A673 (cell line): Measurements from ENCODE around the gene RSU1. TPM values are rescaled to one million over a fixed set of nuclear protein-coding genes. Genes with fewer than 3 reads are reported as not detected.

ENCODE experiments used
- BruUV-seq: library from RNA; stranded (reverse); fragments of 400-500 nt; replicated peaks from 2 replicates; lab custom pipeline; 2021; lab: Mats Ljungman, UMichigan
- CTCF ChIA-PET: fragments of 300-600 bp; sonication (Branson Sonifier 250); formaldehyde crosslinking; loops from one replicate; lab custom pipeline; 2022; ENCODE audit warnings: antibody characterized with exemption; lab: Charles Lee
- POLR2A ChIA-PET: fragments of 300-600 bp; sonication (Branson Sonifier 250); formaldehyde crosslinking; loops from one replicate; lab custom pipeline; 2022; ENCODE audit warnings: antibody characterized with exemption; ENCODE audit not compliant: low non-redundant PET; lab: Charles Lee
- DNase-seq: peaks from one replicate; pipeline ENCODE4 v3.0.0-alpha.2; 2015; ENCODE audit warnings: low spot score
- H3K27ac ChIP-seq: fragments of 200-600 bp; sonication (generic); 2 replicates; pipeline ENCODE4 v1.5.1; 2016; ENCODE audit warnings: mixed run types, low read depth, mild to moderate bottlenecking, mixed read lengths, antibody characterized with exemption, low read length; ENCODE audit not compliant: poor library complexity, severe bottlenecking
- H3K27me3 ChIP-seq: fragments of 200-600 bp; sonication (generic); replicated peaks from 2 replicates; pipeline ENCODE4 v1.6.1; 2017; ENCODE audit warnings: mixed run types, low read depth, mild to moderate bottlenecking, mixed read lengths, antibody characterized with exemption, low read length; ENCODE audit not compliant: insufficient read depth, poor library complexity
- H3K36me3 ChIP-seq: fragments of 200-600 bp; sonication (generic); 2 replicates; pipeline ENCODE4 v1.6.1; 2016; ENCODE audit warnings: mixed run types, mild to moderate bottlenecking, mixed read lengths, antibody characterized with exemption, low read length; ENCODE audit not compliant: insufficient read depth, poor library complexity, severe bottlenecking
- H3K4me1 ChIP-seq: fragments of 200-600 bp; sonication (generic); 2 replicates; pipeline ENCODE4 v1.6.1; 2017; ENCODE audit warnings: mixed run types, mild to moderate bottlenecking, mixed read lengths, antibody characterized with exemption, low read length; ENCODE audit not compliant: insufficient read depth, poor library complexity, severe bottlenecking
- H3K4me3 ChIP-seq: fragments of 200-600 bp; sonication (generic); 2 replicates; pipeline ENCODE4 v1.5.1; 2016; ENCODE audit warnings: low read depth, mixed run types, mild to moderate bottlenecking, mixed read lengths, low read length; ENCODE audit not compliant: poor library complexity, severe bottlenecking
- H3K9me3 ChIP-seq: fragments of 200-600 bp; sonication (generic); 2 replicates; pipeline ENCODE4 v1.6.1; 2016; ENCODE audit warnings: mixed run types, low read depth, mild to moderate bottlenecking, mixed read lengths, antibody characterized with exemption, low read length; ENCODE audit not compliant: poor library complexity, severe bottlenecking
- CTCF ChIP-seq: fragments of 300-800, 200-600 bp; sonication (generic); conservative IDR thresholded peaks from 2 replicates; pipeline ENCODE4 v1.5.1; 2017; ENCODE audit warnings: low read depth, mild to moderate bottlenecking, antibody characterized with exemption, low read length, moderate library complexity, mixed read lengths
- EZH2 ChIP-seq: fragments of 200-600 bp; sonication (generic); IDR thresholded peaks from 2 replicates; pipeline ENCODE4 v1.6.1; 2017; ENCODE audit warnings: borderline replicate concordance, low read depth, mild to moderate bottlenecking, mixed read lengths, antibody characterized with exemption, low read length; ENCODE audit not compliant: poor library complexity, severe bottlenecking
- intact Hi-C: fragments of 100-400 bp; cut with micrococcal nuclease; formaldehyde crosslinking; loops from one replicate; pipeline ENCODE4 v1.10.0; 2022; ENCODE audit not compliant: unreplicated experiment
- total RNA-seq: library from RNA; stranded (reverse); gene quantifications from 2 replicates; pipeline ENCODE4 v1.2.3, GENCODE V29; 2021

Gene RSU1
- total RNA-seq, 1 experiment from 2014 or later, result 64.0 TPM

GRCh38 chr10:16814012-16814411 is 3.2 kb downstream of the RSU1 start:
- peaks cover 18% of the 10 kb centered on the region for H3K4me1 ChIP-seq
- ChIA-PET CTCF (no interaction called here), POLR2A (no interaction called here)
- no peaks in the 10 kb centered on the region for H3K36me3 ChIP-seq
- no peaks in the 10 kb centered on the region for H3K27me3 ChIP-seq
- H3K27ac ChIP-seq, result no peak overlapping the region
- intact Hi-C loops, result no loop called here
- no peak overlapping the region for H3K4me3 ChIP-seq
- H3K9me3 ChIP-seq, result no peaks in the 10 kb centered on the region
- DNase-seq, result no peak
- no TSS peak for BruUV-seq
- TF ChIP-seq CTCF, result no peak
- no peak for TF ChIP-seq EZH2

- H3K27me3 ChIP-seq, result no peaks in the 10 kb centered on the region
- ChIA-PET POLR2A (no interaction called here), CTCF (interaction anchor here (0.5 kb wide), 1 partner anchor 933 kb away, joined by 3 read pairs; no protein-coding TSS in a partner anchor)
- H3K27ac ChIP-seq, result no peak overlapping the region
- no peak overlapping the region for H3K4me3 ChIP-seq
- H3K9me3 ChIP-seq, result no peaks in the 10 kb centered on the region
- intact Hi-C loops, result no loop called here
- peaks cover 9% of the 10 kb centered on the region for H3K4me1 ChIP-seq
- no peak for DNase-seq
- H3K36me3 ChIP-seq, result no peaks in the 10 kb centered on the region
- no TSS peak for BruUV-seq
- no peak for TF ChIP-seq EZH2
- no peak for TF ChIP-seq CTCF
Observed at GRCh38 chr10:16812676-16813075, 4.5 kb downstream of the RSU1 start.

GRCh38 chr10:16811765-16812164 is 5.5 kb downstream of the RSU1 start:
- H3K27ac ChIP-seq, result no peak overlapping the region
- no peaks in the 10 kb centered on the region for H3K27me3 ChIP-seq
- ChIA-PET POLR2A (no interaction called here), CTCF (no interaction called here)
- no peak for TF ChIP-seq CTCF
- no peak for TF ChIP-seq EZH2
- BruUV-seq, result no TSS peak
- no peaks in the 10 kb centered on the region for H3K36me3 ChIP-seq
- H3K9me3 ChIP-seq, result no peaks in the 10 kb centered on the region
- intact Hi-C loops, result no loop called here
- DNase-seq, result no peak
- H3K4me3 ChIP-seq, result no peak overlapping the region
- peaks cover 9% of the 10 kb centered on the region for H3K4me1 ChIP-seq
